ENCODE data around the gene SYTL3.
"Not testable (repeated sequence)": the region's sequence is repeated elsewhere in the genome, so short reads cannot be mapped to it uniquely, and the experiment has no call there.

The SYTL3 gene

DNA sequence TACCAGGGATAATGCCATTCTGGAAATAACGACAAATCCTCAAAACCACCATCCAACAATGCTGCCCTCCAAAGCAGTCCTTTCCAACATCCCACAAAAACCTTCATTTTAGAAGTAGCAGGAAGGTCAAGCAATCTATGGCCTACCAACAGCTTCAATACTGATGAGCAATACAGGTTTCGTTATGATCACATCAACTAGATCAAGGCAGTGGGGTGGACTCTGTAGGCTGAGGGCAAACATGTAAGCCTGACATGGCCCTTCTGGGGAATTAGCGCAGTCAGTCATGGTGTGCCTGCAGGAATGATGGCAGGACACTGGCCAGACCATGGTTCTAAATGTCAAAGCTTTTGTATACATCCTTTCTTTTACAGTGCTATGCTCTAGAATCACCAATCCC, 127.7 kb downstream of the SYTL3 start:
- DNase-seq = no peak

- no peak for DNase-seq
Measured at GRCh38 chr6:158778005-158778527, 128.2 kb downstream of the SYTL3 start.

DNA sequence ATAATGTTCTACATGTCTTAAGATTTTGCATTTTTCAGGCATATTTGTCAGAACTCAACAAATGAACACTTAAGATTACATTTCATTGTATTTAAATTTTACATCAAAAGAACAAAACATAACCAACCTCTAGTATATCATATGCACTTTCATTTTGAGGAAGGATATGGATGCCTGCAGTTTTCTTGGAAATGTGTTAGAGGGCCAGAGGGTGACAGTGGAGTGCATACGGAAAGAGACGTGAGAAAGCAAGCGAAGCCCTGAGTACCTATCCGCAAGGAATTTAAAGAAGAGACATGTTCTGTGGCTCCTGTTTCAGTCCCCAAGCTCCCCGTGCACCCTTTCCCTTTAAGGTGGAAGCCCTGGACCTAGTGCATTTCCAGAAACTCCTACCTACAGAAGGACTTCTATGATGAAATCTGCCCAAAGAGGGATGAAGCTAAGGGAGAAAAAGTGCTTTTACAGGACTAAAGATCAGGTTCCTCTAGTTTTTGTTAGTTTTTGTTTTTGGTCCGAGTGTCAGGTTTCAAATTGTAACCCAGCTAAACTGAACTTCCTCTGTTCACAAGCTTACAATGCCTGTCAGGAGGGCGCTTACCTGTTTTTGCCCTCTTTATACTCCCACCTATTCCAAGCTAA, 130.5 kb downstream of the SYTL3 start:
- peak; percentile 29 for DNase-seq

GRCh38 chr6:158780988-158781691, 131.3 kb downstream of the SYTL3 start:
- DNase-seq = peak; percentile 48

DNA sequence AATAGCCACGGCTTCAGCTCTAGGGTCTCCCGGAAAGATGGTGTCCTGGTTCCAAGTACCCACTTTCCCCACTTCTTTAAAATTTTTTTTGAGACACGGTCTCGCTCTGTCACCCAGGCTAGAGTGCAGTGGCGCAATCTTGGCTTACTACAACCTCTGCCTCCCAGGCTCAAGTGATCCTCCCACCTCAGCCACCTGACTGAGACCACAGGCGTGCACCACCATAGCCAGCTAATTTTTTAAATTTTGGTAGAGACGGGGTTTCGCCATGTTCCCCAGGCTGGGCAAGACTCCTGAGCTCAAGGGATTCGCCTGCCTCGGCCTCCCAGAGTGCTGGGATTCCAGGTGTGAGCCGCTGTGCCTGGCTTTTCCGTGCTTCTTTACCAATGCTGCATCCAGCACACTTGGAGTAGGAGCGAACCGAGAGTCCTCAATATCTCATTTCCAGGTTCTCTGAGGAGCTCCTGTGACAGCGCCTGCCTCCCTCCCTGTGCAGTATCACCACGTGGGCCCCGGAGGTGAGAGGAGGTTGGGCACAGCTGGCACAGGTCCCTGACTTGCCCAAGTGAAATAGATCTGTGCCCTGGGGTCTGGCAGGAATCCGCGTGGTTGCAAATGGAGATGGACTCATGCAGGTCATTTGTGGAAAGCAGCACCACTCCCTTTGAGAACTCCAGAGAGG, 132.0 kb downstream of the SYTL3 start:
- DNase-seq = peak; percentile 48

GRCh38 chr6:158782432-158783166, 132.7 kb downstream of the SYTL3 start:
- peak; percentile 40 for DNase-seq

- DNase-seq = peak; percentile 37
Measured at GRCh38 chr6:158783167-158783450, 133.3 kb downstream of the SYTL3 start.

GRCh38 chr6:158783851-158784250, 134.0 kb downstream of the SYTL3 start:
- peak; percentile 29 for DNase-seq

DNA sequence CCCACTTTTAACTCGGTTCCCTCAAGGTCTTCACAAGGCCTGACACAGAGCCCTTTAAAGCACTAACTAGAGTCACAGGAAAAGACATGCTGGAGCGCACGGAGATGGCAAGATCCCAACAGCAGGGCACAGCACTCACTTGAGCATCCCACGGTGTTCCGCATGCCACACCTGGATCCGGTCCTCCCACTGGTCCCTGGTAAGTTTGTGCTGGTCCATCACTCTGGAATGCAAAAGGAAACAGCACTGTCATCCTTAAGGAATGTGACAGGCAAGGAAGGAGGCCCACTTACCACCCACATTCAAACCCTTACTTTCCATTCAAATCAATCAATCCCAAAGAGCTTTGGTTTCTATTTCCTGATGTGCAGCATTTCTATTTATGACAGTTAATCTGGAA, 134.7 kb downstream of the SYTL3 start:
- DNase-seq = peak; percentile 26

DNA sequence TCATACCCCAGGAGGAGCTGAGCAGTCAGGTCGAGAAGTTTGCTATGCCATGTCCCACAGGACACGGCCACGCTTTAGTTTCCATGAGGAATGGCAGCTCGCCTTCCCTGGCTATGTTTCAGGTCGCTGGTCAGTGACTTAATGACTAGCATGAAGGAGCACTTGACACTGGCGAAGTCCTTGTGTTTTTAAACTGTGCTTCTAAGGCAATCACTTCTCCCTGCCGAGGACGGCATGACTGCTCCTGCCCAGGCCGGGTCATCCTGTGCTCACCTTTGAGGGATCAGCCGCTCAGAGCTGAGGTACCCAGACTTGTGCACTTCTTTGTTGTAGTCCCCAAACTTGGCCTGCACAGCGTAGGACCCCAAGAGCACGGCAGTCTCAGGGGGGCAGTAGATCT, 135.2 kb downstream of the SYTL3 start:
- no peak for DNase-seq

DNA sequence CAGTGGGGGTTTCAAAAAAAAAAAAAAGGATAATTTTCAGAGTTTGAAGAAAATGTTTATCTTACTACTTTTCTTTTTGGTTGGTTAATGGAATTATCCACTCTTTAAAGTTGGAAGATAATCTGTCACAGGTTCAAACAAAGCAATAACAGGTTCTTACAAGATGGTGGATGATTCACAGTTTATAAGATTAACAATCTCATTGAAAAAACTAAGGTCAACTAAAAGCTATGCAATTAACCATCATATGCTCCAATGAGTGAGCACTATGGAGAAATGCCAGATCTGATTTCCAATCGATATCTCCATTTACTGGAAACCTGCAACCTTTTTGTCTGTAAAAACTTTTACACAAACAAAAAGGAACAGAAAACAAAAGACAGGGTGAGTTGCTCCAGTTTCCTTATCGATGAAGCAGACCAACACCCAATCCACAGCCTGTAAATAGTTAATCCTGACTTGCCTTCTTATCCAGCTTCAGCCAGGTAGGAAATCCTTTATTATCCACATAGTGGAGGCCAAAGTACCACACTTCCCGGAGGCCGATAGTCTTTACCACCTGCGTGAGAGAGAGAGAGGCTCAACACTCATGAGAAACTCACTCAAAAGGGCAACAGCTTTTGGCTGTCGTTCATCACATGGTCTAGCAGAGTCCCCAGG, 136.9 kb downstream of the SYTL3 start:
- DNase-seq = no peak

DNA sequence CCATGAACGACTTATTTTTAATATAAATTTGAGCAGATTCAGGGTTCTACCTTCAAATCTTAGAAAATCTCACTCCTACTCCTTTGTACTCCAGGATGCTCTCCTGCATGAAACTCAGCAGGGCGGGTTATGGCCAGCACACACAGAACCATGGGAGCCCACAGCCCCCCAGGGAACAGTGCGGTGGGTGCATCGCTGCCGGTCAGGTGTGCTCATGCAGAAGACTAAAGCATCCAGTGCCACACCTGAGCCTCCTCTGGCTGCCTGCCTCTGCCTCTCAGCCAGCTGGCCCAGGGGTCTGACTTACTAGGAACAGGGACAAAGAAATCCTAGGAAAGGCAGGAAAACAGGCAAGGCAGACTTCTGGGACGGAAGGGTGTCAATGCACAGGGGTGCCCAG, 137.5 kb downstream of the SYTL3 start:
- DNase-seq = no peak

DNA sequence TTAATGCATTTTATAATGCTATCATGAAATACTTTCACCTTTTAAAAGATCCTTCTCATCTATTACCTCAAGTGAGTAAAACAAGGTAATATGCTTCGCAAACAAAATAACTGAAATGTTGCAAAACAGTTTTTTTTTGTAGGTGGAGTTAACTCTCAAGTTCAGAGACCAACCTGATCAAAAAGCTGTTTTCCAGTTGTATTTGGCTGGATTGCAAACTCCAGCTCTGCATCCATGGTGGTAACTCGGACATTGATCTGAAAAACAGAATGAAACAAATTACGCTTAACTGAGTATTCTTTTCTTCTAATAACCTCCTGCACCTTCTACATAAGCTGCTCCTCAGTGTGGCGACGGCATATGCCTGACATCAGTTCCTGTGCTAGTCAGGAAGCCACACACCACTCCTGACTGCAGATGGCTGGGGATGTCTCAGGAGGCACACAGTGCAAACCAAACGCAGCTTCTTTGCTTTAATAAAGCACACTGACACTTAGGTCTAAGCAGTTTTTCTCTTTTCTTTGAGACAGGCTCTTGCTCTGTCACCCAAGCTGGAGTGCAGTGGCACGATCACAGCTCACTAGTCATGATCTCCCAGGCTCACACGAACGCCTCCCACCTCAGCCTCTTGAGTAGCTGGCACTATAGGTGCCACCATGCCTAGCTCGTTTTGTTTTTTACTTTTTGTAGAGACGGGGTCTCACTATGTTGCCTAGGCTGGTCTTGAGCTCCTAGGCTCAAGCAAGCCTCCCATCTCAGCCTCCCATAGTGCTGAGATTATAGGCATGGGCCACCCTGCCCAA, 139.5 kb downstream of the SYTL3 start:
- no peak for DNase-seq

GRCh38 chr6:158791274-158791855, 141.5 kb downstream of the SYTL3 start:
- no peak for DNase-seq

- not testable (repeated sequence) for DNase-seq
Measured at GRCh38 chr6:158792505-158792904, 142.7 kb downstream of the SYTL3 start.

DNA sequence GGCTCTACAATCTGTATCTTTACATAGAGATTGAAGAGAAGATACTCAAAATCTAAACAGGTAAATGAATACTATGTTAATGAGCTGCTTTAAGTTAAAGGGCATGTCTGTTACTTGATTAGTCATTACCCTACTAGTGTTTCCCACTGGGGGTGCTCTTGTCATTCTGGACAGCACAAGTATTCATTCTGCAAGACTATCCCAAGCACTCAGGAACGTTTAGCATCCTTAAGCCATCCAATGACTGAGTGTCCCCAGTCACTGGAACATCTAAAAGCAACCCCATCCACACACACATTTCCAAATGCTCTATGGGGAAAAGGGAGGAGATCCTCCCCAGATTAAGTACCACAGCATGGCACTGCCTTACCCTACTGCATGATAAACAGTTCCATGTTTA, 143.6 kb downstream of the SYTL3 start:
- DNase-seq = no peak

DNA sequence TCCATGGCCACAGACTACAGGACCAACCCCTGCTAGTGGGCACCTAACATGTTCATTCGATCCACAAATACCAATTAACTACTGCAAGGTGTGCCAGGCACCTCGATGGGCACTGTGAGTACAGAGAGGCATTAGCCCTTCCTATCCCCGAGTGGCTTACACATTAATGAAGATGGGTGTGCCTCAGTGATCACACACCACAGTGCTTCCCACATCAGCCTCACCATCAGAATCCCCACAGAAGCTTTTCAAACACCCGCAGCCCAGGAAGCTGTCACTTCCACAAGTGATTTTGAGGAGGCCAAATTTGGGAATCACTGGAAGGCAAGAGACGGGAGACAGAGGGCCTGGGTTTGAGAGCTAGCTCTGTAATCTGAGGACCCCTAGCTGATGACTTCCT, 145.7 kb downstream of the SYTL3 start:
- DNase-seq = no peak

DNA sequence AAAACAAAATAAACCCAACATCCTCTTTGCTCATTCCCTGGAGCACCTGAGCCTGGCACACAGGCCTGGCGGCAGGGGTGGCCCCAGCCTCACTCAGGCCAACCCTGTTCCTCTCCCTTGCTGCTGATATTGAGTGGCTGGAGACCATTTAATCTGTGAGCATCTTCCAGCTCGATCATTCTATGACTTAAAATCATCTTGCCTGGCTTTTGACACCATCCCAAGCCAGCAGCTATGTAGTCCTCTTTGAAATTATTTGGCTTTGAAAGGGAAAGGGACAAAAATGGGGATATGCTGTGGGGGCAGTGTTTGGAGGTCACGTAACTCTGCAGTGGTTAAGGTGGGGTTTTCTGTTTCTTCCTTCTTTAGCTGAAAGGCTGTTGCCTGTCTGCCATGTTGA, 146.5 kb downstream of the SYTL3 start:
- DNase-seq = no peak

- DNase-seq = no peak
Measured at GRCh38 chr6:158797331-158798310, 147.8 kb downstream of the SYTL3 start.

DNA sequence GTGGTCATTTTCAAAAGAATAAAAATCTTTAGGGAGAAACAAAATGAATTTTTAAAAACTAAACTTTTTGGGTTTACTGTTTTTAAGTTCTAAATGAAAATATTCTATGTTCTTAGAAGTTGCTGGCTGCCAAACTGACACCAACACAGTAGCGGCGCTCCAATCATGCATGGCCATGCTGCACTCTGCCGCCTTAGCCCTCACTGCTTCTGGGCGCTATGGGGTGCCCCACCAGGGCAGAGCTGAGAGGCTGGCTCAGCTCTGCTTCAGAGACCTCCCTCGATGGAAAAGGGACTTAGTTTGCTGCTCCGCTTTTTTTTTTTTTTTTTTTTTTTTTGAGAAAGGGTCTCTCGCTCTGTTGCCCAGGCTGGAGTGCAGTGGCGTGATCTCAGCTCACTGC, 148.5 kb downstream of the SYTL3 start:
- DNase-seq = no peak

Measured in activated CD8-positive, alpha-beta memory T cell treated with anti-CD3 and anti-CD28 coated beads, Interleukin-2, amount 50 U/mL, for 48 hours (primary cell).